ENCODE measurements around the gene TRABD2B.

The TRABD2B gene

GRCh38 chr1:47936916-47937551 is 60.2 kb downstream of the TRABD2B start:
- H3K9me3 ChIP-seq (ENCODE audit: control insufficient read depth, insufficient read depth, low read length), result no peaks in the 10 kb centered on the region
- no peaks in the 10 kb centered on the region for H3K36me3 ChIP-seq (ENCODE audit: insufficient read depth, low read length)
- peaks cover 4% of the 10 kb centered on the region; the same call in 1 of the 2 replicates for H3K4me1 ChIP-seq (ENCODE audit: insufficient read depth, low read length)
- H3K9ac ChIP-seq (ENCODE audit: low read depth, low read length), result no peak overlapping the region

- H3K36me3 ChIP-seq (ENCODE audit: insufficient read depth, low read length), result no peaks in the 10 kb centered on the region
- H3K9ac ChIP-seq (ENCODE audit: low read depth, low read length), result no peak overlapping the region
- peaks cover 4% of the 10 kb centered on the region; the same call in 1 of the 2 replicates for H3K4me1 ChIP-seq (ENCODE audit: insufficient read depth, low read length)
- no peaks in the 10 kb centered on the region for H3K9me3 ChIP-seq (ENCODE audit: control insufficient read depth, insufficient read depth, low read length)
These were observed 61.3 kb downstream of the TRABD2B start for GRCh38 chr1:47935856-47936255.

- no peaks in the 10 kb centered on the region for H3K36me3 ChIP-seq (ENCODE audit: insufficient read depth, low read length)
- H3K9me3 ChIP-seq (ENCODE audit: control insufficient read depth, insufficient read depth, low read length), result no peaks in the 10 kb centered on the region
These were observed 62.0 kb downstream of the TRABD2B start for GRCh38 chr1:47935163-47935562.

GRCh38 chr1:47934243-47934805 is 62.9 kb downstream of the TRABD2B start:
- H3K9ac ChIP-seq (ENCODE audit: low read depth, low read length), result no peak overlapping the region
- peaks cover 4% of the 10 kb centered on the region; the same call in 1 of the 2 replicates for H3K4me1 ChIP-seq (ENCODE audit: insufficient read depth, low read length)

More at GRCh38 chr1:47935163-47935562, 62.0 kb downstream of the TRABD2B start:
- Histone ChIP-seq H3K9ac (ENCODE audit: low read depth, low read length) (no peak overlapping the region), H3K4me1 (ENCODE audit: insufficient read depth, low read length) (peaks cover 4% of the 10 kb centered on the region; the same call in 1 of the 2 replicates)

GRCh38 chr1:47932743-47933142 is 64.4 kb downstream of the TRABD2B start:
- H3K36me3 ChIP-seq (ENCODE audit: insufficient read depth, low read length), result no peaks in the 10 kb centered on the region
- H3K4me1 ChIP-seq (ENCODE audit: insufficient read depth, low read length), result peaks cover 4% of the 10 kb centered on the region; the same call in 1 of the 2 replicates
- H3K9me3 ChIP-seq (ENCODE audit: control insufficient read depth, insufficient read depth, low read length), result no peaks in the 10 kb centered on the region
- no peak overlapping the region for H3K9ac ChIP-seq (ENCODE audit: low read depth, low read length)

More at GRCh38 chr1:47934243-47934805, 62.9 kb downstream of the TRABD2B start:
- Histone ChIP-seq H3K9me3 (ENCODE audit: control insufficient read depth, insufficient read depth, low read length) (no peaks in the 10 kb centered on the region), H3K36me3 (ENCODE audit: insufficient read depth, low read length) (no peaks in the 10 kb centered on the region)

GRCh38 chr1:47931395-47931794 is 65.8 kb downstream of the TRABD2B start:
- peaks cover 4% of the 10 kb centered on the region; the same call in 1 of the 2 replicates for H3K4me1 ChIP-seq (ENCODE audit: insufficient read depth, low read length)
- H3K9me3 ChIP-seq (ENCODE audit: control insufficient read depth, insufficient read depth, low read length), result no peaks in the 10 kb centered on the region
- H3K9ac ChIP-seq (ENCODE audit: low read depth, low read length), result no peak overlapping the region
- H3K36me3 ChIP-seq (ENCODE audit: insufficient read depth, low read length), result no peaks in the 10 kb centered on the region

GRCh38 chr1:47930210-47930840 is 66.9 kb downstream of the TRABD2B start:
- H3K36me3 ChIP-seq (ENCODE audit: insufficient read depth, low read length), result no peaks in the 10 kb centered on the region
- no peak overlapping the region for H3K9ac ChIP-seq (ENCODE audit: low read depth, low read length)
- H3K4me1 ChIP-seq (ENCODE audit: insufficient read depth, low read length), result peaks cover 4% of the 10 kb centered on the region; the same call in 1 of the 2 replicates
- H3K9me3 ChIP-seq (ENCODE audit: control insufficient read depth, insufficient read depth, low read length), result no peaks in the 10 kb centered on the region

GRCh38 chr1:47927165-47927564 is 70.0 kb downstream of the TRABD2B start:
- Histone ChIP-seq H3K9ac (ENCODE audit: low read depth, low read length) (no peak overlapping the region), H3K36me3 (ENCODE audit: insufficient read depth, low read length) (no peaks in the 10 kb centered on the region), H3K9me3 (ENCODE audit: control insufficient read depth, insufficient read depth, low read length) (no peaks in the 10 kb centered on the region), H3K4me1 (ENCODE audit: insufficient read depth, low read length) (no peaks in the 10 kb centered on the region)

- Histone ChIP-seq H3K4me1 (ENCODE audit: insufficient read depth, low read length) (no peaks in the 10 kb centered on the region), H3K36me3 (ENCODE audit: insufficient read depth, low read length) (no peaks in the 10 kb centered on the region), H3K9me3 (ENCODE audit: control insufficient read depth, insufficient read depth, low read length) (no peaks in the 10 kb centered on the region), H3K9ac (ENCODE audit: low read depth, low read length) (no peak overlapping the region)
These were observed 70.7 kb downstream of the TRABD2B start for GRCh38 chr1:47926461-47926999.

- no peak overlapping the region for H3K9ac ChIP-seq (ENCODE audit: low read depth, low read length)
- no peaks in the 10 kb centered on the region for H3K36me3 ChIP-seq (ENCODE audit: insufficient read depth, low read length)
- no peaks in the 10 kb centered on the region for H3K9me3 ChIP-seq (ENCODE audit: control insufficient read depth, insufficient read depth, low read length)
- no peaks in the 10 kb centered on the region for H3K4me1 ChIP-seq (ENCODE audit: insufficient read depth, low read length)
These were observed 72.7 kb downstream of the TRABD2B start for GRCh38 chr1:47924270-47925048.

- H3K36me3 ChIP-seq (ENCODE audit: insufficient read depth, low read length), result no peaks in the 10 kb centered on the region
- H3K9me3 ChIP-seq (ENCODE audit: control insufficient read depth, insufficient read depth, low read length), result no peaks in the 10 kb centered on the region
- no peaks in the 10 kb centered on the region for H3K4me1 ChIP-seq (ENCODE audit: insufficient read depth, low read length)
- H3K9ac ChIP-seq (ENCODE audit: low read depth, low read length), result no peak overlapping the region
These were observed 75.2 kb downstream of the TRABD2B start for GRCh38 chr1:47921935-47922415.

- Histone ChIP-seq H3K9me3 (ENCODE audit: control insufficient read depth, insufficient read depth, low read length) (no peaks in the 10 kb centered on the region), H3K36me3 (ENCODE audit: insufficient read depth, low read length) (no peaks in the 10 kb centered on the region), H3K9ac (ENCODE audit: low read depth, low read length) (no peak overlapping the region), H3K4me1 (ENCODE audit: insufficient read depth, low read length) (no peaks in the 10 kb centered on the region)
These were observed 77.9 kb downstream of the TRABD2B start for GRCh38 chr1:47919113-47919833.

GRCh38 chr1:47918257-47918867 is 78.8 kb downstream of the TRABD2B start:
- no peak overlapping the region for H3K9ac ChIP-seq (ENCODE audit: low read depth, low read length)
- no peaks in the 10 kb centered on the region for H3K4me1 ChIP-seq (ENCODE audit: insufficient read depth, low read length)
- H3K36me3 ChIP-seq (ENCODE audit: insufficient read depth, low read length), result no peaks in the 10 kb centered on the region
- no peaks in the 10 kb centered on the region for H3K9me3 ChIP-seq (ENCODE audit: control insufficient read depth, insufficient read depth, low read length)
